Upper lobe of right lung (tissue), 1 donor: ENCODE data around the gene PDE4B. TPM values are rescaled to one million over a fixed set of nuclear protein-coding genes. Genes with fewer than 3 reads are reported as not detected.
A peak's percentile ranks its signal among the peaks of the same experiment; 100 is the strongest.
"Not testable (repeated sequence)": the region's sequence is repeated elsewhere in the genome, so short reads cannot be mapped to it uniquely, and the experiment has no call there.

ENCODE experiments used
- ATAC-seq: fragments of 200-7000 bp; cut with Tn5 transposase; one replicate; pipeline ENCODE4 v1.9.1; 2020; ENCODE audit warnings: mild to moderate bottlenecking, moderate library complexity
- DNase-seq: peaks from one replicate; pipeline ENCODE4 v3.0.0-alpha.2; 2020
- H3K27ac ChIP-seq: fragments of 200-600 bp; one replicate; pipeline ENCODE4 v1.8.0; 2022
- H3K27me3 ChIP-seq: fragments of 200-600 bp; one replicate; pipeline ENCODE4 v1.8.0; 2022; ENCODE audit warnings: mild to moderate bottlenecking
- H3K36me3 ChIP-seq: fragments of 200-600 bp; one replicate; pipeline ENCODE4 v1.8.0; 2022
- H3K4me1 ChIP-seq: fragments of 200-600 bp; one replicate; pipeline ENCODE4 v1.8.0; 2022
- H3K4me3 ChIP-seq: fragments of 200-600 bp; one replicate; pipeline ENCODE4 v1.8.0; 2022; ENCODE audit warnings: mild to moderate bottlenecking
- H3K9me3 ChIP-seq: fragments of 200-600 bp; one replicate; pipeline ENCODE4 v1.8.0; 2022
- intact Hi-C: fragments of 100-400 bp; cut with DNase I; formaldehyde crosslinking; loops from one replicate; pipeline ENCODE4 v1.11.0; 2022
- total RNA-seq: library from RNA; stranded (reverse); fragmentation: NEBNext Ultra II Directional; extraction: Animal tissue kit (Norgen Biotek cat#: 25700); gene quantifications from one replicate; pipeline ENCODE4 v1.2.1, GENCODE V29; 2021
- TF ChIP-seq, protein P1 (sequence below): fragments of 200-600 bp; IDR thresholded peaks from one replicate; pipeline ENCODE4 v1.8.0; 2022; ENCODE audit warnings: antibody characterized with exemption
- donor health status: DM: no; HTN: yes; CAD: no; lungs with severe emphysema.

The PDE4B gene
- total RNA-seq, 1 donor from 2014 or later = 14.3 TPM

- no peaks in the 10 kb centered on the region for H3K27me3 ChIP-seq
- ATAC-seq = no peak
- H3K4me1 ChIP-seq = no peaks in the 10 kb centered on the region
- DNase-seq = no peak
- peak overlapping the region; percentile 13 for H3K27ac ChIP-seq
- H3K36me3 ChIP-seq = no peaks in the 10 kb centered on the region
- no peaks in the 10 kb centered on the region for H3K9me3 ChIP-seq
- TF ChIP-seq, protein P1, sequence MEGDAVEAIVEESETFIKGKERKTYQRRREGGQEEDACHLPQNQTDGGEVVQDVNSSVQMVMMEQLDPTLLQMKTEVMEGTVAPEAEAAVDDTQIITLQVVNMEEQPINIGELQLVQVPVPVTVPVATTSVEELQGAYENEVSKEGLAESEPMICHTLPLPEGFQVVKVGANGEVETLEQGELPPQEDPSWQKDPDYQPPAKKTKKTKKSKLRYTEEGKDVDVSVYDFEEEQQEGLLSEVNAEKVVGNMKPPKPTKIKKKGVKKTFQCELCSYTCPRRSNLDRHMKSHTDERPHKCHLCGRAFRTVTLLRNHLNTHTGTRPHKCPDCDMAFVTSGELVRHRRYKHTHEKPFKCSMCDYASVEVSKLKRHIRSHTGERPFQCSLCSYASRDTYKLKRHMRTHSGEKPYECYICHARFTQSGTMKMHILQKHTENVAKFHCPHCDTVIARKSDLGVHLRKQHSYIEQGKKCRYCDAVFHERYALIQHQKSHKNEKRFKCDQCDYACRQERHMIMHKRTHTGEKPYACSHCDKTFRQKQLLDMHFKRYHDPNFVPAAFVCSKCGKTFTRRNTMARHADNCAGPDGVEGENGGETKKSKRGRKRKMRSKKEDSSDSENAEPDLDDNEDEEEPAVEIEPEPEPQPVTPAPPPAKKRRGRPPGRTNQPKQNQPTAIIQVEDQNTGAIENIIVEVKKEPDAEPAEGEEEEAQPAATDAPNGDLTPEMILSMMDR = no peak
- H3K4me3 ChIP-seq = no peak overlapping the region
- intact Hi-C loops = no loop called here
These were observed 524.5 kb downstream of the PDE4B start for GRCh38 chr1:66317248-66317515.

DNA sequence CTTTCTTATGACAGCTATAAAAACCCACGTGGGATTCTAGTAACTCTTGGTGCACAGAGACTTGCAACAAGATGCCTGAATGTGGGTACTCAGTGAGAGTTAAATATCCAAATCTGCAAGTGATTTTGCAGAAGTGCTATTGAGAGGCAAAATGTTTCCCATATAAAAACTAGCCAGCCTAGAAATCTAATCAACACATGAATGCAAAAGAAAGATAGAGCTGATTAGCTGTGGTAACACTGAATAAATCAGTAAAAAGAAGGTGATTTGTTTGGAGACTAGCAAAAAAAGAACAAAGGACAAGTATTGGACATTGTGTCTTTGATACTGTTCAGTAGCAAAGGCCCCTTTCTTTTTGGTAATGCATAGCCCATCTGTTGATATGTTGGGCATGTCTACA lies 527.5 kb downstream of the PDE4B start:
- Histone ChIP-seq H3K4me3 (no peak overlapping the region), H3K4me1 (no peaks in the 10 kb centered on the region), H3K36me3 (no peaks in the 10 kb centered on the region), H3K27ac (no peak overlapping the region), H3K27me3 (no peaks in the 10 kb centered on the region), H3K9me3 (no peaks in the 10 kb centered on the region)
- TF ChIP-seq, protein P1 = no peak
- intact Hi-C loops = no loop called here
- ATAC-seq = no peak
- no peak for DNase-seq

DNA sequence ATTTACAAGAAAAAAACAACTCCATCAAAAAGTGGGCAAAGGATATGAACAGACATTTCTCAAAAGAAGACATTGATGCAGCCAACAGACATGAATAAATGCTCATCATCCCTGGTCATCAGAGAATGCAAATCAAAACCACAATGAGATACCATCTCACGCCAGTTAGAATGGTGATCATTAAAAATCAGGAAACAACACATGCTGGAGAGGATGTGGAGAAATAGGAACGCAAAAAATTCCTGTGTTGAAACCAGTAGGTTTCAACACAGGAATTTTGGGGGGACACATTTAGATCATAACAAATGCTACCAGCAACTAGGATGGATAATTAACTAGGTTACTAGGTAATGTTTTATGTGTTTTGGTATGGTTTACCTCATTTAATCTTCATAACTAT lies 529.8 kb downstream of the PDE4B start:
- ATAC-seq, intact Hi-C loops, H3K9me3 ChIP-seq, H3K4me3 ChIP-seq, DNase-seq, H3K36me3 ChIP-seq, H3K27ac ChIP-seq, H3K27me3 ChIP-seq, H3K4me1 ChIP-seq: not testable (repeated sequence)

GRCh38 chr1:66323958-66324625 lies 531.4 kb downstream of the PDE4B start:
- TF ChIP-seq, protein P1 = no peak
- DNase-seq = no peak

DNA sequence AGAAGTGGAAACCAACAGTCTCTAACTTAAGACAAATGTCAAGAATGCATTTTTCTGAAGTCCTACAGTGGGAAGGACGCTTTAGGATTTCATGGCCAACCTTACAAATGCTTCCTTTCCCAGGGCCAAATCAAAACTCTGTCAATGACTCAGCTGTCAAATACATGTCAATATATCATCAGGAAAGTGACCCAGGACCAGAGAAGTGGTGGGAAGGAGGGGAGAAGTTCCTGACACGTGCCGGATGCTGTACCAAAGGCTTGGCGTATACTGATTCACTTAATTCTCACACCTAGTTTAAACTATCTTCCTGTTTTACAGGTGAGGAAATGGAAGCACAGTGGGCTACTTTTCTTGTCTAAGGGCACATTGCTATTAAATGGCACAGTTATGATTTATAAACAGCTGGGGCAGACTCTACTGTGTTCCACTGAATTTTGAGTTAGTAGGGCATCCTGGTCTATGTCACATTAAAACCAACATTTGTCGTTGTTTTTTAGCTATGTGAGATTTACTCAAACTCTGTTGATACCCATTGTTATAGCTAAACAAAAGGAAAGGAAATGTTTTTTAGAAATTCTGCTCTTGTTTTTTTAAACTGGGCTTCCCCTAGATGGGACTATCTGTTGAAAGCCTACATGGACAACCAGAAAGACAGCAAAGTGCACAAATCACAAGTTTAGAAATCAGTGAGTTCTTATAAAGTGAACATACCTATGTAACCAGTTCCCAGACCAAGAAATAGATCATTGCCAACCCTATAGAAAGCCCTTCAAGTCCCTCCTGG lies 533.1 kb downstream of the PDE4B start:
- no peak for DNase-seq
- ATAC-seq = no peak
- Histone ChIP-seq H3K27ac (no peak overlapping the region), H3K36me3 (no peaks in the 10 kb centered on the region), H3K9me3 (no peaks in the 10 kb centered on the region), H3K4me3 (no peak overlapping the region), H3K27me3 (no peaks in the 10 kb centered on the region), H3K4me1 (peaks cover 3% of the 10 kb centered on the region)
- TF ChIP-seq, protein P1 = no peak
- intact Hi-C loops = no loop called here

More at GRCh38 chr1:66323958-66324625, 531.4 kb downstream of the PDE4B start:
- Histone ChIP-seq H3K4me3 (no peak overlapping the region), H3K27me3 (no peaks in the 10 kb centered on the region), H3K36me3 (no peaks in the 10 kb centered on the region), H3K9me3 (no peaks in the 10 kb centered on the region), H3K4me1 (no peaks in the 10 kb centered on the region), H3K27ac (no peak overlapping the region)
- intact Hi-C loops = no loop called here
- ATAC-seq = no peak

- TF ChIP-seq, protein P1 = no peak
- Histone ChIP-seq H3K36me3 (no peaks in the 10 kb centered on the region), H3K27me3 (no peaks in the 10 kb centered on the region), H3K4me1 (peaks cover 12% of the 10 kb centered on the region), H3K9me3 (no peaks in the 10 kb centered on the region), H3K27ac (no peak overlapping the region), H3K4me3 (no peak overlapping the region)
- intact Hi-C loops = no loop called here
- DNase-seq (no peak), ATAC-seq (no peak)
These were observed 534.2 kb downstream of the PDE4B start for GRCh38 chr1:66326867-66327266.
